SK-N-MC (cell line): Measurements from ENCODE around the gene GDPD5.
A peak's percentile ranks its signal among the peaks of the same experiment; 100 is the strongest.

ENCODE experiments used
- DNase-seq: peaks from one replicate; pipeline ENCODE4 v3.0.0-alpha.2; 2011; ENCODE audit warnings: low read depth, low spot score
- H3K27ac ChIP-seq: fragments of 200-600 bp; sonication (generic); 2 replicates; pipeline ENCODE4 v1.5.1; 2016; ENCODE audit warnings: mixed run types
- H3K36me3 ChIP-seq: fragments of 200-600 bp; sonication (generic); 2 replicates; pipeline ENCODE4 v1.6.1; 2017; ENCODE audit warnings: antibody characterized with exemption, low read length, mixed read lengths; ENCODE audit not compliant: insufficient read depth
- H3K4me3 ChIP-seq: fragments of 200-600 bp; sonication (generic); 2 replicates; pipeline ENCODE4 v1.5.1; 2016
- H3K9ac ChIP-seq: fragments of 200-600 bp; sonication (generic); 2 replicates; pipeline ENCODE4 v1.8.0; 2017; ENCODE audit warnings: mixed run types, mixed read lengths; ENCODE audit not compliant: insufficient read length
- H3K9me3 ChIP-seq: fragments of 200-600 bp; sonication (generic); 2 replicates; pipeline ENCODE4 v1.6.1; 2017; ENCODE audit warnings: low read depth, mild to moderate bottlenecking, antibody characterized with exemption, low read length, moderate library complexity, mixed read lengths
- EZH2 ChIP-seq: fragments of 200-600 bp; sonication (generic); IDR thresholded peaks from one replicate; pipeline ENCODE4 v1.6.1; 2017; ENCODE audit warnings: antibody characterized with exemption
- FOXP2 ChIP-seq: optimal IDR thresholded peaks from 2 replicates; pipeline ENCODE3; 2011; ENCODE audit warnings: mild to moderate bottlenecking, moderate library complexity; ENCODE audit not compliant: insufficient read depth; ENCODE audit errors: extremely low read length, control extremely low read depth
- POLR2AphosphoS5 ChIP-seq: IDR thresholded peaks from 2 replicates; pipeline ENCODE4 v1.6.1; 2012; ENCODE audit warnings: mild to moderate bottlenecking, low read depth, low read length, borderline replicate concordance

Gene GDPD5, protein sequence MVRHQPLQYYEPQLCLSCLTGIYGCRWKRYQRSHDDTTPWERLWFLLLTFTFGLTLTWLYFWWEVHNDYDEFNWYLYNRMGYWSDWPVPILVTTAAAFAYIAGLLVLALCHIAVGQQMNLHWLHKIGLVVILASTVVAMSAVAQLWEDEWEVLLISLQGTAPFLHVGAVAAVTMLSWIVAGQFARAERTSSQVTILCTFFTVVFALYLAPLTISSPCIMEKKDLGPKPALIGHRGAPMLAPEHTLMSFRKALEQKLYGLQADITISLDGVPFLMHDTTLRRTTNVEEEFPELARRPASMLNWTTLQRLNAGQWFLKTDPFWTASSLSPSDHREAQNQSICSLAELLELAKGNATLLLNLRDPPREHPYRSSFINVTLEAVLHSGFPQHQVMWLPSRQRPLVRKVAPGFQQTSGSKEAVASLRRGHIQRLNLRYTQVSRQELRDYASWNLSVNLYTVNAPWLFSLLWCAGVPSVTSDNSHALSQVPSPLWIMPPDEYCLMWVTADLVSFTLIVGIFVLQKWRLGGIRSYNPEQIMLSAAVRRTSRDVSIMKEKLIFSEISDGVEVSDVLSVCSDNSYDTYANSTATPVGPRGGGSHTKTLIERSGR

DNA sequence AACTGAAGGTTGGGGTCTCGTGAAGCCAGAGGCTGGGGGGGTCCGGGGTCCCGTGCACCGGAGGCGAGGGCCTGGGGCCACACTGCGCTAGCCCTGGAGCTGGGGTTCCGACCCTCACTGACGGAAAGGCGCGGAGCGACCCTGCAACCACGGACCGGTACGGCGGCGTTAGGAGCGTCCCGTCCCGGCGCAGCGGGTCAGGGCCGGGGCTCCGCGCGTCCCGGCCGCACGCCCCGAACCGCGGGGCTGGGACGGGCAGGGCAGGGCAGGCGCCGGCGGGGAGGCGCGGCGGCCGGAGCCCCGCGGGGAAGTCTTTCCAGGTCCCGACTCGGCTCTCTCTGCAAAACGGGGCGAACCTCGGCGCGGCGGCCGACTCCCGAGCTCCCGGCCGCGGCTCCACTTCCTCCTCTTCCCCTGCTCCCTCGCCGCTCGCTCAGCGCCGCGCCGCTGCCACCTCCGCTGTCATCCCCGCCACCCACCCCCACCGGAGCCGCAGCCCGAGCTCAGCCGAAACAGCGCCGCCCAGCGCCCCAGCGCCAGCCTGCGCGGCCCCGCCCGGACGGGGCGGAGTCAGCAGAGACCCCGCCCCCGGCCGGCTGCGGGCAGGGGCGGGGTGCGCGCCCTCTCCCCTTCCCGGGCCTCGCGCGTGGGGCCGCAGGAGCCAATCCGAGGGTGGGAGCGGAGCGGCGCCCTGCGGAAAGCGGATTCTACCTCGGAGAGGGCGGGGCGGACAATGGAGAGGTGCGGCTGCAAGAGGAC, at the start of gene GDPD5:
Gene GDPD5 (minus strand): TSS at position 509 of the 759 bp plus-strand sequence. CDS start 48,206 bp downstream, outside the sequence.
- DNase-seq, result peak; percentile 8
- H3K27ac ChIP-seq, result no peak within 1 kb of the TSS
- TF ChIP-seq POLR2AphosphoS5 (peak; percentile 71; the same call in 1 of the 2 replicates), FOXP2 (peak; percentile 14), EZH2 (no peak)

DNA sequence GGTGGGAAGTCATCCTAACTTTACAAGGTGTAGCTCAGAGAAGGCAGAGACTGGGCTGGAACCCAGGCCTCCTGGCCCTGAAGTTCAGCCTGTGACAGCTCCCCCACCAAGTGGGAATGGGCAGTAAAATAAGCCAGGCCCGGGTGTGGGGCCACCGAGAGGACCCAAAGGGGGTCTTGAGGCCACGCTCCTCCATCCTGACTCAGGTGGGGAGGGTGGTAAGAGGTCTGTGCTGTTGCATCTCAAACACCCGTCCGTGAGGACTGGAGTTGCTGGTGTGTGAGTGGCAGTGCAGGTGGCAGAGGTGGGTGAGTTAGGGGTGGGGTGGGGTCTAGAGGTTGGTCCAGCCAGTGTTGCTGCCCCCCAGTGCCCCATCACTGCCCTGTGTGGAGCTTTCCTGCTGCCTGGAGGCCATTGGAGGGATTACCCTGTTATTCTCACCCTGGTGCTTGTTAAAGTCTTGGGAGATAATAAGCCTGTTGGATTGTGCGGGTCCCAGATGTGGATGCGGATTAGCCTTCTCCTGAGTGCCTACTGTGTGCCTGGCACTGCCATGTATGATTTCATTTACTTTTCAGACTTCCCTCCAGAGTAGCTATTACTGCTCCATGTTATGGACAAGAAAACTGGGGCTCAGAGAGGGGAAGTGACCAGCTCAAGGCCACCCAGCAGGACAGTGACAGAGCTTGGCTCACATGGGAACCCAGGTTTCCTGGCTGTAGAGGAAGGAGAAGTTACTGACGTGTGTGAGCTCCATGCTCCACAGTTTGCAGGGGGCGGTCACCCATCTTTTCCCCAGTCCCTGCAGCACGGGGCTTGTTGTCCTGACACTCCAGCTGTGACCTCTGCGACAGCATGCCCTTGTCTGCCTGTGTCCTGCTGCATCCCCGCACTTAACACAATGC, 49.2 kb upstream of the GDPD5 start:
- Histone ChIP-seq H3K9ac (no peak overlapping the region), H3K9me3 (no peaks in the 10 kb centered on the region), H3K27ac (no peak overlapping the region), H3K36me3 (peaks cover 37% of the 10 kb centered on the region), H3K4me3 (no peak overlapping the region)
- TF ChIP-seq FOXP2, result no peak
- no peak for TF ChIP-seq EZH2
- TF ChIP-seq POLR2AphosphoS5, result no peak
- DNase-seq, result no peak

More for the DNA sequence above, at the start of gene GDPD5:
- Histone ChIP-seq H3K4me3 (peak within 1 kb of the TSS; percentile 83), H3K9ac (peak within 1 kb of the TSS; percentile 76), H3K9me3 (no peaks in the 10 kb centered on the region), H3K36me3 (no peaks in the 10 kb centered on the region)

DNA sequence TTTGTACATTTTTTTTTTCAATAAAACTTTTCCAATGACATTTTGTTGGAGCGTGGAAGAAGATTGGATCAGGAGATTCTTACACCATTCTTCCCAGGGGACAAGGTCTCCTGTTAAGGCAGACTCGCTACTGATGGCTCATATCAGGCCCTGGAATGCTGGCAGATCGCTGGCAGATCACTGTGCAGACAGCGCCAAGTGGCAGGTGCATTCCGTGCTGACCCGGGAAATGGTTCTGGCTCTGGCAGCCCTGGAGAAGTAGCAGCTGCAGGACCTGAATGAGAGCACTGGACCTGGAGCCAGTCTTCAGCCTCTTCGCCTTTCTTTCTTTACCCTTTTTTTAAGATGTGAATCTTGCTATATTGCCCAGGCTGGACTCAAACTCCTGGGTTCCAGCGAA, 47.0 kb upstream of the GDPD5 start:
- H3K36me3 ChIP-seq, result peaks cover 58% of the 10 kb centered on the region
- TF ChIP-seq POLR2AphosphoS5 (no peak), EZH2 (no peak), FOXP2 (no peak)
- no peak overlapping the region for H3K4me3 ChIP-seq
- no peak overlapping the region for H3K9ac ChIP-seq
- H3K9me3 ChIP-seq, result no peaks in the 10 kb centered on the region
- H3K27ac ChIP-seq, result no peak overlapping the region
- no peak for DNase-seq

DNA sequence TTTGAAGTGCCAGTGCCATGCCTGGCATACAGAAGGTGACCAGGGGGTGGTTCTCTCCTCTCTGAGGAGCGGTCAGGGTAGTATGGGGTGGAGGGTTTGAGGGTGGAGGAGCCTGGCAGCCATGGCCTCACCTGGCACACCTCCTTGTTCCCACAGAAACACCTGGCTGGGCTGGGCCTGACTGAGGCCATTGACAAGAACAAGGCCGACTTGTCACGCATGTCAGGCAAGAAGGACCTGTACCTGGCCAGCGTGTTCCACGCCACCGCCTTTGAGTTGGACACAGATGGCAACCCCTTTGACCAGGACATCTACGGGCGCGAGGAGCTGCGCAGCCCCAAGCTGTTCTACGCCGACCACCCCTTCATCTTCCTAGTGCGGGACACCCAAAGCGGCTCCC, 45.9 kb upstream of the GDPD5 start:
- Histone ChIP-seq H3K9ac (no peak overlapping the region), H3K9me3 (no peaks in the 10 kb centered on the region), H3K4me3 (no peak overlapping the region), H3K36me3 (peaks cover 69% of the 10 kb centered on the region), H3K27ac (no peak overlapping the region)
- no peak for TF ChIP-seq POLR2AphosphoS5
- no peak for TF ChIP-seq FOXP2
- TF ChIP-seq EZH2, result no peak
- DNase-seq, result no peak

DNA sequence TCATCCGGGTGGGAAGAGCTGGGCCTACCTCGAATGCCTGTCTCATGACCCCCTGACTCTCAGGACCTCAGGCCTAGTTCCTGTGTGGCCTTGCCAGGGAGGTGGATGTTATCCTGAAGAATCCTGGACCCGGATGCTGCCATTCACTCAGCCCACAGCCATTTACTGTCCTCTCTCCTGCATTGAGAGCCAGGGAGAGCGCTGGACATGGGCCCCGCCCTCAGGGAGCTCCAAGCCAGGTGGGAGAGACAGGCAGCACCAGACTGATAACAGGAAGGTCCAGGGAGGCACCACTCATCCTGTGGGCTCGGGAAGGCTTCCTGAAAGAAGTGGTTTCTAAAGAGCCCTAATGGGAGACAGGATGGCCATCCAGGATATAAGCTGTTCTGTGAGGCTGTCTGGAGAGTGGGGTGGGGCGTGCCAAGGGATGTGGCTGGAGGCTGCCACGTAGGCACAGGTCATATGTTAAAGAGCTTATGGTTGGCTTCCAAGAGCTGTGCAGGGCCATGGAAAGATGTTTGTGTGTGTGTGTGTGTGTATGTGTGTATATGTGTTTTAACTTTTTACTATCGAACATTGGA, 44.9 kb upstream of the GDPD5 start:
- TF ChIP-seq FOXP2 (no peak), EZH2 (no peak), POLR2AphosphoS5 (no peak; the same call in 1 of the 2 replicates)
- no peak overlapping the region for H3K4me3 ChIP-seq
- no peak for DNase-seq
- H3K27ac ChIP-seq, result no peak overlapping the region
- H3K9me3 ChIP-seq, result no peaks in the 10 kb centered on the region
- no peak overlapping the region for H3K9ac ChIP-seq
- H3K36me3 ChIP-seq, result peaks cover 79% of the 10 kb centered on the region

DNA sequence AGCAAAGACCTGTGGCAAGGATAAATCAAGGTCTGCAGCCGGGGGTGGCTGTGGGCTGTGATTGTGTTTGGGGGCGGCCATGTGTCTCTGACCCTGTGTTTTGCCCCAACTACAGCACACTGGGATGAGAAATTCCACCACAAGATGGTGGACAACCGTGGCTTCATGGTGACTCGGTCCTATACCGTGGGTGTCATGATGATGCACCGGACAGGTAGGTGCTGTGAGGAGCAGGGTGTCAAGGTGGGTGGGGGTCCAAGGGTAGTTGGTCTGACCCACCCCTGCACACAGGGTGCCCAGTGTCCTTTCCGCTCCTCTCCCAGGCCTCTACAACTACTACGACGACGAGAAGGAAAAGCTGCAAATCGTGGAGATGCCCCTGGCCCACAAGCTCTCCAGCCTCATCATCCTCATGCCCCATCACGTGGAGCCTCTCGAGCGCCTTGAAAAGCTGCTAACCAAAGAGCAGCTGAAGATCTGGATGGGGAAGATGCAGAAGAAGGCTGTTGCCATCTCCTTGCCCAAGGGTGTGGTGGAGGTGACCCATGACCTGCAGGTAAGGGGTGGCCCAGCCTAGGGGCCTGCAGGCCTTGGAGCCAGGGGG, 43.0 kb upstream of the GDPD5 start:
- Histone ChIP-seq H3K9me3 (no peaks in the 10 kb centered on the region), H3K36me3 (peaks cover 94% of the 10 kb centered on the region), H3K27ac (no peak overlapping the region), H3K4me3 (no peak overlapping the region), H3K9ac (no peak overlapping the region)
- TF ChIP-seq FOXP2 (no peak), EZH2 (no peak), POLR2AphosphoS5 (no peak)
- DNase-seq, result no peak

DNA sequence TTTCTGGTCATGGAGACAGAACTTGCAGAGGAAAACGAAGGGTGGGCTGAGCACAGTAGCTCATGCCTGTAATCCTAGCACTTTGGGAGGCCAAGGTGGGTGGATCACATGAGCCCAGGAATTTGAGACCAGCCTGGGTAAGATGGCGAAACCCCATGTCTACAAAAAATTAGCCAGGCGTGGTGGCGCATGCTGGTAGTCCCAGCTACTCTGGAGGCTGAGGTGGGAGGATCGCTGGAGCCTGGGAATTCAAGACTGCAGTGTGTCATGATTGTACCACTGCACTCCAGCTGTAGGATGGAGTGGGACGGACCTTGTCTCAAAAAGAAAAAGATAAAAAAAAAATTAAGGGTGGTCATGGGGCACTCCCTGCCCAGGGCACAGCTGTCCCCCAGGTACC, 42.2 kb upstream of the GDPD5 start:
- Histone ChIP-seq H3K4me3 (no peak overlapping the region), H3K27ac (no peak overlapping the region), H3K36me3 (peaks cover 91% of the 10 kb centered on the region), H3K9me3 (no peaks in the 10 kb centered on the region), H3K9ac (no peak overlapping the region)
- no peak for DNase-seq
- TF ChIP-seq POLR2AphosphoS5 (no peak), EZH2 (no peak), FOXP2 (no peak)
